HUDEP-2 (cell line): Measurements from ENCODE around the gene B4GALNT3.

Experiments used
- DNase-seq, 76 experiments: peaks; one replicate each; lab custom pipeline; 2025; ENCODE audit not compliant: unreplicated experiment in 76 of 76; lab: John Stamatoyannopoulos, UW

B4GALNT3 gene

GRCh38 chr12:466762-467161 is 7.0 kb downstream of the B4GALNT3 start:
- no peak for DNase-seq

- DNase-seq, result no peak
These were observed 7.9 kb downstream of the B4GALNT3 start for GRCh38 chr12:467591-467990.

- no peak for DNase-seq
These were observed 9.1 kb downstream of the B4GALNT3 start for GRCh38 chr12:468671-469389.

- DNase-seq, result no peak
These were observed 10.4 kb downstream of the B4GALNT3 start for GRCh38 chr12:470133-470532.

- no peak for DNase-seq
These were observed 13.5 kb downstream of the B4GALNT3 start for GRCh38 chr12:473198-473597.

DNA sequence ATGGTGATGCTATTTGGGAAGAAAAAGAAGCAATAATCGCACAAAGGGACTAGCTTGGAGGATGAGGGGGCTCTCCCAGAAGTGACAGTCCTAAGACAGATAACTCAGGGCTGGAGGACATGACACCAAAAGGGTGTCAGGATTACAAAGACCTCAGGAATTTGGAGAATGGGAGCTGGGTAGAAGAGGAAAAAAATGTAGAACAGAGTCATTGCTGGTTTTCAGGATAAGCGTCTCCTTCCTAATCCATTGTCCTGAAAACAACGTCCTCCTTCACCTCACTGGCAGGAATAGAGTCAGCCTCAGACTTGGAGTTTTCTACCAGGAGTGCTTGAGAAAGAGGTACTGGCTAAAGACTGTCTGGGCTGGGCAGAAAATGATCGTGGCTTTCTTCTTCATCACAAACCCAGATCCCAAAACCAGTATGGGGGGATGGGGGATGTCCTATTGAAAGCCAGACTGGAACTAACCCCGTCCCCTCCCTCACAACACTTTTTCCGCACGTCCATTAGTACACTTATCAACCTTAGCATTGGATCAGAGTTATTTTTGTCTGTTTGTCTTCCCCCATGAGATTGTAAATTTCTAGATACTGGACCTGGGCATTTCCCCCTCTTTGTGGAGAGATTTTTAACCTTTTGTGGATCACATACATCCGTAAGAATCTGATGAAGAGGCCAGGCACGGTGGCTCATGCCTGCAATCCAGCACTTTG is 14.3 kb downstream of the B4GALNT3 start:
- no peak for DNase-seq

GRCh38 chr12:475286-475685 is 15.5 kb downstream of the B4GALNT3 start:
- no peak for DNase-seq

DNA sequence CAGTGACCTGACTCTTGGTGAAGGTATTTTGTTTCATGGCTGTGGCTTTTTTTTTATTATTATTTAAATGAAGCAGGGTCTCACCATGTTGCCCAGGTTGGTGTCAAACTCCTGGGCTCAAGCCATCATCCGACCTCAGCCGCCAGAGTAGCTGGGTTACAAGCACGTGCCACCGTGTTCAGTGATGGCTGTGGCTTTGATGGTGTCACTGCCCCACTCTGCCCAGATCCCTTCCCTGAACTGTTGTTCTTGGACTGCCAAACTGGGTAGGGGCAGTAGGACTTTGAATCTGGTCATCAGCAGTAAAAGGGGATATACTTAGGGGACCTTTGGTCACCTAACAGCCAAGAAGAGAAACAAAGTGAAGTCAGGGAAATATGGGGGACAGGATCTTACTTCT is 19.4 kb downstream of the B4GALNT3 start:
- DNase-seq, result no peak

DNA sequence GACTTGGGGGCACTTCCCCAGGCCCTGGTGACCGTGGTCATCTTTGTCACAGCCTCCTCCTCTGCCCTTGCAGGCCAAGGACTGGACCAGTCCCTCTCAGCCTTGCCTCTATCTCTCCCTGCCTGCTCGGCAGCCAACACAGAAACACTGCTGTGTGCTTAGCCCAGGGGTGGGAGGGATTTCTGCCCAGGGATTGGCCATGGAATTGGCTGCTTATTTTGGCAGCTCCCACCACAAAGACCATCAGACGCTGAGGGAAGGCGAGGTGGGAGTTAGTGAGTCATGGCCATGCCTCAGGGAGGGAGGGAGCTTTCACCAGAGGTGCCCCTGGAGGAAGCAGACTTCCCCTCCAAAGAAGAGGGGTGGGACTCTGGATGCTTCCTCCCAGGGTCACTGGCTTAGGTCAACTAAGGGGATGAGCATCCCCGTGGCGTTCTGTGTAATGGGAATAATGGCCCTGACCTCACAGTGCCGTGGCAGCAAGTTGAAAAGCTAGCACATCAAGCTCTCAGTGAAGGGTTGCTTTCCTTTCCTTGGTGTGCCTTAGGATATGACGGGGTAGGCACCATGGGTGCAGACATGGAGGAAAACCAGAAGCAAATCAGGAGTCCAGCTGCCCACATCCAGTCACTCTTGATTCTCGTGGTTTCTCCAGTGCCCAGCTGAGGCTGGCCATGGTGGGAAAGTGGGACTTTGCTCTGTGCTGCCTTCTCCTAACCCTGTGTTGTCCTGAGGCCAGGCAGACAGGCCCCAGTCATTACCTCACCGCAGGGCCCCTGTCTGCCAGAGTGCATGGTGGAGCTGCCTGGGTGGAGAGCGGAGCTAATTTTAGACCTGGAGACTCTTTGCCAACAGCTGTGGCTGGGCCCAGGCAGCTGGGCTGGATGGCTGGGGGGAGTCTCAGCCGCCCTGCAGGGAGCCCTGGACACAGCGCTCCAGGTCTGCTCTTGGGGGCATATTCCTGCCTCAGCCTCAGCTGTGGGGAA is 21.4 kb downstream of the B4GALNT3 start:
- no peak for DNase-seq

- DNase-seq, result no peak
These were observed 22.3 kb downstream of the B4GALNT3 start for GRCh38 chr12:482061-482460.

DNA sequence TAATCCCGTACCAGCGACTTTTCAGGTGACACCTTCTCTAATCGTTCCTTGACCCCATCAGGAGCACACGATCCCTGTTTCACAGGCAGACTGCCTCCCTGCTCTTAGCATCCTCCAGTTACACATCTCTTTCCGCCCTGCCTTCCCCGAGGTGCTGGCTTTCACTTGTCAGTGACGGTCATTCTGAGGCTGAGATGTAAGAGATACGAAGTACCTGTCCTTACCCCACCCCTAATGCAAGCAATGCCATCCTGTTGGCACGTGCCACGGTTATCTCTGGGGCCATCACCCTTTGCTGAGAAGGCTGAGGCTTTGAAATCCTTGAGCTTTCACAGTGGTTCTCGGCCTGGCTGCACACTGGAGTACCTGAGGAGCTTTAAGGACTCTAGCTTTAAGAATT is 24.4 kb downstream of the B4GALNT3 start:
- DNase-seq, result no peak

GRCh38 chr12:490260-490659 is 30.5 kb downstream of the B4GALNT3 start:
- no peak for DNase-seq

DNA sequence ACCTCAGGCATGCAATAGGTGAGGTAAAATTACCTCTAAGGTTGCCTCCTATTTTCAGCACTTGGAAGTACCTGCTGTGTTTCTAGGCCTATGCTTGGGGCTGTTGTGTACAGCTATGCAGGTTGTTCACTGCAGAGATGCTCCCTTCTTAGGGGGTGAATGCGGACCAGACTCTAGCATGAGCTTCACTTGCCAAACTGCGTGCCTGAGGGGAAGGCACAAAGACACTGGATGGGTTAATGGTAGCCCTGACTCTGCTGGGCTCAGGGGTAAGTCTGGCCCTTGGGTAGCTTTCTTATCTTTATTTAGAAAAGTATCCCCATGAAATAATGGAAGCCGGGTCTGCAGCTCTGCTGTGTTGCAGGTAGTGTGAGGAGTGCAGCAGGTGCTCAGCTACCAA is 35.7 kb downstream of the B4GALNT3 start:
- no peak for DNase-seq

- DNase-seq, result no peak
These were observed 37.0 kb downstream of the B4GALNT3 start for GRCh38 chr12:496736-497135.

DNA sequence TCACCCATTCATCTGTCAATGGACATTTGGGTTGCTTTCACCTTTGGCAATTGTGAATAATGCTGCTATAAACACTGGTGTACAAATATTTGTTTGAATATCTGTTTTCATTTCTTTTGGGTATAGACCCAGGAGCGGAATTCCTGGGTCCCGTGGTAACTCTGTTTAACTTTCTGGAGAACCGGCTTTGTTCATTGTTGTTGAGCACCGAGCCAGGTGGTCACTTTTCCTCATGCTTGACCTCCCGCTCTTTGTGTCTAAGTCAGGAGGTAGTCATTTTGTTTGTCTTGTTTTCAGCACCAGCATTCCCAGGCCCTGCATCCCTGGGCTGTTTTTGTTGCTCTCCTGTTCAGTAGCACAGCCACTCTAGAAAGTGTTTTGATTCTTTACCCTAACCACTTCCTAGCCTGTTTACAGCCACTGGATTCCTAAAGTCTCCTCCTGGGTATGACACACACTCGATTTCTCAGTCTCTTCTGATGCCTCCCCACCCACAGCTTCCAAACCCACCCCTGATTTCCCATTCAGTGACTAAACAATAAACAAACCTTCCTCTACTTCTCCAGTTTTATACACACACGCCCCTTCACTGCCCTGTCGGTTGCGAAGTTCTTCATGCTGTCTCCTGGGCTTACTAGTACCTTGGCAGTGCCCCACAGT is 37.9 kb downstream of the B4GALNT3 start:
- no peak for DNase-seq

DNA sequence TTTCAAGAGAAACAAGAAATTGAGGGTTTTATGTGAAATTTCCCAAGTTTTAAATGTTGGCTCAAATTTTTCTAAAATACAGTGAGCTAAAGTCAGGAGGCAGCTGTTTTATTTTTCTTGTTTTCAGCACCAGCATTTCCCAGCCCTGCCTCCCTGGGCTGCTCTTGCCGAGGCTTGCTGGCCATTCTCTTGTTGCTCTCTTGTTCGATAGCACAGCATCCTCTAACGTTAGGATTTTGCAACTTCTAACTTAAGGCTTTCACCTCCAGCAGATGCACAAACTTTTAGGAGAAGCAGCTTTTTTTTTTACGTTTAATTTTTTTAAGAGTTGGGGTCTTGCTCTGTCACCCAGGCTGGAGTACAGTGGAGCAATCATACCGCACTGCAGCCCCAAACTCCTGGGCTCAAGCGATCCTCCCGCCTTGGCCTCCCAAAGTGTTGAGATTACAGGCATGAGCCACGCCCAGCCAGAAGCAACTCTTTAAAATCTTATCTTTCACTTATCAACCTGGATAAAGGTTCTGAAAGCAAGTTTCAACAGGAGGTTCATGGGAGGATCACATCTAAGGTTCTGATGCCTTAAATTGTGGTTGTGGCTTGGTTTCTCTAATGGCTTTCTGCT is 40.2 kb downstream of the B4GALNT3 start:
- DNase-seq, result no peak

GRCh38 chr12:501722-502447 is 42.1 kb downstream of the B4GALNT3 start:
- no peak for DNase-seq

- no peak for DNase-seq
These were observed 43.5 kb downstream of the B4GALNT3 start for GRCh38 chr12:503111-503761.

DNA sequence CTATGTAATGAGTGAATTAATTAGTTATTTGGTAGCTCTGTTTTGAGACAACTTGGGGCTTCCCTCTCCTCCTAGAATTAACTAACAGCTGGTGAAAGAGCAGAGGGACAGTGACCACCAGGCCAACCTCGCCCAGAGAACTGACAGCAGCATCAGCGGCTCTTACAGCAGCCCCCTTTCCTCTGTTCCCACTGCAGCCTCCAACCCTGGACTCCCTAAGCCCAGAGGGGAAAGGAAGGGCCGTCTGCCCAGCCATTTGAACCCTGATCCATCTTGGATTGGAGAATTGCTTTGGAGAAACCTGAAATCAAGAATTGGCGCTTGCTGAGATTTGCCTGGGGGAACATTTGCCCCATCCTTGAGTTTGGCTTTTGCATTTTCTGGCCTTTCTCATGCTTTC is 45.5 kb downstream of the B4GALNT3 start:
- DNase-seq, result no peak
